K562 (cell line): ENCODE data around the gene BOLA3. TPM values are rescaled to one million over a fixed set of nuclear protein-coding genes. Genes with fewer than 3 reads are reported as not detected.

Experiments used
- ARHGAP35 ChIP-seq: fragments of 450-650 bp; IDR thresholded peaks from 2 replicates; pipeline ENCODE4 v1.6.1; 2018; ENCODE audit not compliant: partially characterized antibody
- CBFA2T3 ChIP-seq: fragments of 450-650 bp; IDR thresholded peaks from 2 replicates; pipeline ENCODE4 v1.6.1; 2017
- CSDE1 ChIP-seq, 2 experiments: fragments of 450-650 bp; IDR thresholded peaks; 2 replicates each; pipeline ENCODE4 v1.6.1; 2016; ENCODE audit warnings: mild to moderate bottlenecking in 1 of 2
- DIDO1 ChIP-seq: fragments of 450-650 bp; IDR thresholded peaks from 2 replicates; pipeline ENCODE4 v1.6.1; 2016; ENCODE audit warnings: low read depth, missing biosample characterization, missing genetic modification characterization
- FIP1L1 ChIP-seq: fragments of 200-400 bp; formaldehyde crosslinking; IDR thresholded peaks from 2 replicates; pipeline ENCODE4 v1.6.1; 2018; ENCODE audit warnings: mild to moderate bottlenecking, low read depth, low read length; ENCODE audit not compliant: poor library complexity, severe bottlenecking
- ILK ChIP-seq: fragments of 450-650 bp; IDR thresholded peaks from 2 replicates; pipeline ENCODE4 v1.6.1; 2016; ENCODE audit warnings: missing genetic modification characterization, low read depth, mild to moderate bottlenecking, missing compliant biosample characterization, moderate library complexity, borderline replicate concordance
- PHF21A ChIP-seq: fragments of 450-650 bp; IDR thresholded peaks from 2 replicates; pipeline ENCODE4 v1.6.1; 2017; ENCODE audit warnings: low read depth, borderline replicate concordance
- PTRF ChIP-seq: fragments of 450-650 bp; IDR thresholded peaks from 2 replicates; pipeline ENCODE4 v1.6.1; 2016; ENCODE audit warnings: mild to moderate bottlenecking, missing genetic modification characterization, missing compliant biosample characterization
- SMARCC2 ChIP-seq: fragments of 450-650 bp; IDR thresholded peaks from 2 replicates; pipeline ENCODE4 v1.6.1; 2017; ENCODE audit warnings: antibody characterized with exemption, moderate library complexity, mild to moderate bottlenecking, low read depth
- XRCC5 ChIP-seq: fragments of 200-400 bp; formaldehyde crosslinking; IDR thresholded peaks from 2 replicates; pipeline ENCODE4 v1.6.1; 2017; ENCODE audit warnings: low read depth, mild to moderate bottlenecking, low read length
- ZFP1 ChIP-seq: fragments of 450-650 bp; formaldehyde crosslinking; IDR thresholded peaks from 2 replicates; pipeline ENCODE4 v1.4.0; 2020; ENCODE audit warnings: mild to moderate bottlenecking, mixed read lengths
- polyA plus RNA-seq, 8 experiments: library from polyadenylated mRNA; depleted of rRNA in 4 of 8; stranded (reverse) in 5 of 8; unstranded in 3 of 8; fragments of >200 nt; fragmentation: Nextera tagmentation in 2 of 8; fragmentation: Illumina TruSeq in 1 of 8; extraction: Ambion mirVana in 2 of 8; extraction: Trizol in 1 of 8; gene quantifications; 2 replicates each; pipeline versions ENCODE4 v1.2.1 to v1.2.3, GENCODE V29; 2011 to 2014; ENCODE audit warnings: inconsistent platforms in 1 of 8, missing spikeins in 1 of 8
- total RNA-seq, 7 experiments: library from RNA; depleted of rRNA in 6 of 7; stranded (reverse); fragments of >200 nt in 6 of 7; fragmentation: Illumina TruSeq in 2 of 7; extraction: Trizol in 2 of 7; gene quantifications; 2 replicates each; pipeline versions ENCODE4 v1.2.1 to v1.2.3, GENCODE V29; 2011 to 2021; ENCODE audit warnings: low replicate concordance in 1 of 7
- TF ChIP-seq, protein P1 (sequence below), 2 experiments: fragments of 450-650 bp in 1 of 2; IDR thresholded peaks; 2 replicates each; pipeline ENCODE4 v1.6.1; 2011 to 2017; ENCODE audit warnings: low read depth in 2 of 2, antibody characterized with exemption in 1 of 2, borderline replicate concordance in 1 of 2, low read length in 1 of 2, mild to moderate bottlenecking in 1 of 2, mixed read lengths in 1 of 2; ENCODE audit not compliant: control insufficient read depth in 1 of 2
- TF ChIP-seq, protein P2 (sequence below): fragments of 250-450 bp; sonication (Bioruptor Pico); IDR thresholded peaks from 2 replicates; pipeline ENCODE4 v1.5.1; 2021; ENCODE audit warnings: mild to moderate bottlenecking
- TF ChIP-seq, protein P3 (sequence below): IDR thresholded peaks from 2 replicates; pipeline ENCODE4 v1.6.1; 2014; ENCODE audit warnings: antibody characterized with exemption
- TF ChIP-seq, protein P4 (sequence below): fragments of 450-650 bp; formaldehyde crosslinking; IDR thresholded peaks from 2 replicates; pipeline ENCODE4 v1.4.0; 2020; ENCODE audit warnings: mild to moderate bottlenecking, moderate library complexity

BOLA3 gene
- total and polyA plus RNA-seq, 9 of the 15 experiments (the other 6 are each of a cell fraction or from before 2014, with no cell fraction given), result 149 to 619 (median 255) TPM

DNA sequence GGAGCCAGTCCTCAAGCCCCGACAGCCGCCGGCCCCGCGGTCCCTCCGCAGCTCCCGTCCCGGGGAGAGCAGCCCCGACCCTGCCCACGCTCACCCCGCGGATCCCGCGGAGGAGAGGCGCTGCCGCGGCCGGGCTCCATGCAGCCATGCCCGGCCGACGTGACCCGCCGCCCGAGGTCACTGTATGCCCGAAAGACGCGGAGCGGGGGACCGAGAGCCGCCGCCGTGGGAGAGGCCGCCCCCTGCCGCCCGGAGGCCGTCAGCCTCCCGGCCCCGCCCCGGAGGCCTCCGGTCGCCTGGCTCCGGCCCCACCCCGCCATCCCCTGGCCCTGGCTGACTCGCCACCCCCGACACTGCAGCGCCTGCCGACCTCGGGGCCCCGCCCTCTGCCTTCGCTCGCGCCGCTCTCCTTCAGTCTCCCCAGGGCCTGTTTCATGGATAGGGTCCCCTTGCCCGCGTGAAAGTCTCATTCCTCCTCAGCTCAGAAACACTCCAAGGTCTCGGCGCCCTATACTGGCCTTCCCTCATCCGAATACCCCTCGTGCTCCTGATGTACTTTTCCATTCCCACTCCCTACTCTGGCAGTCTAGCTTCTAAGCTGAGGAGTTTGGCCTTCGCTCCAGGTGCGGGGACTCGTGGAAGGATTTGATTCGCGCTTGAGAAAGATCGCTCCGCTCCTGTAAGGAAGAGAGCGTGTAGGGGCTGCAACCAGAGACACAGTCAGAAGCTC is at the start of gene BOLA3 (continued):
- TF ChIP-seq, protein P1, sequence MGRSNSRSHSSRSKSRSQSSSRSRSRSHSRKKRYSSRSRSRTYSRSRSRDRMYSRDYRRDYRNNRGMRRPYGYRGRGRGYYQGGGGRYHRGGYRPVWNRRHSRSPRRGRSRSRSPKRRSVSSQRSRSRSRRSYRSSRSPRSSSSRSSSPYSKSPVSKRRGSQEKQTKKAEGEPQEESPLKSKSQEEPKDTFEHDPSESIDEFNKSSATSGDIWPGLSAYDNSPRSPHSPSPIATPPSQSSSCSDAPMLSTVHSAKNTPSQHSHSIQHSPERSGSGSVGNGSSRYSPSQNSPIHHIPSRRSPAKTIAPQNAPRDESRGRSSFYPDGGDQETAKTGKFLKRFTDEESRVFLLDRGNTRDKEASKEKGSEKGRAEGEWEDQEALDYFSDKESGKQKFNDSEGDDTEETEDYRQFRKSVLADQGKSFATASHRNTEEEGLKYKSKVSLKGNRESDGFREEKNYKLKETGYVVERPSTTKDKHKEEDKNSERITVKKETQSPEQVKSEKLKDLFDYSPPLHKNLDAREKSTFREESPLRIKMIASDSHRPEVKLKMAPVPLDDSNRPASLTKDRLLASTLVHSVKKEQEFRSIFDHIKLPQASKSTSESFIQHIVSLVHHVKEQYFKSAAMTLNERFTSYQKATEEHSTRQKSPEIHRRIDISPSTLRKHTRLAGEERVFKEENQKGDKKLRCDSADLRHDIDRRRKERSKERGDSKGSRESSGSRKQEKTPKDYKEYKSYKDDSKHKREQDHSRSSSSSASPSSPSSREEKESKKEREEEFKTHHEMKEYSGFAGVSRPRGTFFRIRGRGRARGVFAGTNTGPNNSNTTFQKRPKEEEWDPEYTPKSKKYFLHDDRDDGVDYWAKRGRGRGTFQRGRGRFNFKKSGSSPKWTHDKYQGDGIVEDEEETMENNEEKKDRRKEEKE (IDR thresholded peaks at IDR 0.05; ENCODE audit: borderline replicate concordance in 1 of 2, control insufficient read depth in 1 of 2, low read depth in 2 of 2, low read length in 1 of 2), result peak in 1 of 2 experiments; percentile 70; a peak in 1 of 4 replicates
- TF ChIP-seq SMARCC2 (no peak), ARHGAP35 (no peak), FIP1L1 (peak; percentile 95), ZFP1 (CRISPR knock-in tag) (no peak), PHF21A (no peak), XRCC5 (0 out of 2 replicates have a peak, but pooled peaks have one; percentile 15), PTRF (no peak), DIDO1 (tag) (no peak), ILK (tag) (no peak), CBFA2T3 (no peak), CSDE1 (IDR thresholded peaks at IDR 0.05) (no peak; a peak in 1 of 4 replicates)
- TF ChIP-seq, protein P2, sequence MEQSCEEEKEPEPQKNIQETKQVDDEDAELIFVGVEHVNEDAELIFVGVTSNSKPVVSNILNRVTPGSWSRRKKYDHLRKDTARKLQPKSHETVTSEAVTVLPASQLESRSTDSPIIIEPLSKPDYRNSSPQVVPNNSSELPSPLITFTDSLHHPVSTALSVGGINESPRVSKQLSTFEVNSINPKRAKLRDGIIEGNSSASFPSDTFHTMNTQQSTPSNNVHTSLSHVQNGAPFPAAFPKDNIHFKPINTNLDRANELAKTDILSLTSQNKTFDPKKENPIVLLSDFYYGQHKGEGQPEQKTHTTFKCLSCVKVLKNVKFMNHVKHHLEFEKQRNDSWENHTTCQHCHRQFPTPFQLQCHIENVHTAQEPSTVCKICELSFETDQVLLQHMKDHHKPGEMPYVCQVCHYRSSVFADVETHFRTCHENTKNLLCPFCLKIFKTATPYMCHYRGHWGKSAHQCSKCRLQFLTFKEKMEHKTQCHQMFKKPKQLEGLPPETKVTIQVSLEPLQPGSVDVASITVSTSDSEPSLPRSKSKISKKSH, result no peak
- TF ChIP-seq, protein P3, sequence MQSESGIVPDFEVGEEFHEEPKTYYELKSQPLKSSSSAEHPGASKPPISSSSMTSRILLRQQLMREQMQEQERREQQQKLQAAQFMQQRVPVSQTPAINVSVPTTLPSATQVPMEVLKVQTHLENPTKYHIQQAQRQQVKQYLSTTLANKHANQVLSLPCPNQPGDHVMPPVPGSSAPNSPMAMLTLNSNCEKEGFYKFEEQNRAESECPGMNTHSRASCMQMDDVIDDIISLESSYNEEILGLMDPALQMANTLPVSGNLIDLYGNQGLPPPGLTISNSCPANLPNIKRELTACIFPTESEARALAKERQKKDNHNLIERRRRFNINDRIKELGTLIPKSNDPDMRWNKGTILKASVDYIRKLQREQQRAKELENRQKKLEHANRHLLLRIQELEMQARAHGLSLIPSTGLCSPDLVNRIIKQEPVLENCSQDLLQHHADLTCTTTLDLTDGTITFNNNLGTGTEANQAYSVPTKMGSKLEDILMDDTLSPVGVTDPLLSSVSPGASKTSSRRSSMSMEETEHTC, result no peak
- TF ChIP-seq, protein P4, sequence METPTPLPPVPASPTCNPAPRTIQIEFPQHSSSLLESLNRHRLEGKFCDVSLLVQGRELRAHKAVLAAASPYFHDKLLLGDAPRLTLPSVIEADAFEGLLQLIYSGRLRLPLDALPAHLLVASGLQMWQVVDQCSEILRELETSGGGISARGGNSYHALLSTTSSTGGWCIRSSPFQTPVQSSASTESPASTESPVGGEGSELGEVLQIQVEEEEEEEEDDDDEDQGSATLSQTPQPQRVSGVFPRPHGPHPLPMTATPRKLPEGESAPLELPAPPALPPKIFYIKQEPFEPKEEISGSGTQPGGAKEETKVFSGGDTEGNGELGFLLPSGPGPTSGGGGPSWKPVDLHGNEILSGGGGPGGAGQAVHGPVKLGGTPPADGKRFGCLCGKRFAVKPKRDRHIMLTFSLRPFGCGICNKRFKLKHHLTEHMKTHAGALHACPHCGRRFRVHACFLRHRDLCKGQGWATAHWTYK (CRISPR knock-in tag), result no peak
